Measurements from ENCODE around the gene TOP2A. TPM values are rescaled to one million over a fixed set of nuclear protein-coding genes. Genes with fewer than 3 reads are reported as not detected.

The TOP2A gene
- total and polyA plus RNA-seq, 9 of the 15 experiments (the other 6 are each of a cell fraction or from before 2014, with no cell fraction given), result 133 to 347 (median 259) TPM

- no peak for TF ChIP-seq CREB3L1 (IDR thresholded peaks at IDR 0.05; ENCODE audit: borderline replicate concordance, low read depth)
- no peak for TF ChIP-seq ARHGAP35 (IDR thresholded peaks at IDR 0.05; ENCODE audit: partially characterized antibody)
- no peak; the same call in 1 of the 2 replicates for TF ChIP-seq NBN (IDR thresholded peaks at IDR 0.05; ENCODE audit: low read depth)
- TF ChIP-seq UBTF (IDR thresholded peaks at IDR 0.05; ENCODE audit: borderline replicate concordance in 1 of 2, low read depth in 2 of 2, low read length in 2 of 2), result 0 out of 4 replicates have a peak, but pooled peaks of 1 of the 2 experiments have one; percentile 24
- TF ChIP-seq ZBTB17 (CRISPR knock-in tag; IDR thresholded peaks at IDR 0.05), result no peak
- TF ChIP-seq CBX5 (IDR thresholded peaks at IDR 0.05; ENCODE audit: borderline replicate concordance, low read depth), result no peak
- TF ChIP-seq ESRRA (IDR thresholded peaks at IDR 0.05; ENCODE audit: borderline replicate concordance, low read depth), result no peak
- TF ChIP-seq EP400 (IDR thresholded peaks at IDR 0.05), result no peak
- TF ChIP-seq POLR3A (IDR thresholded peaks at IDR 0.05; ENCODE audit: borderline replicate concordance, extremely low read depth, insufficient read depth, insufficient read length), result no peak
- TF ChIP-seq RBM25 (IDR thresholded peaks at IDR 0.05; ENCODE audit: low read depth, low read length, severe bottlenecking), result no peak
- no peak for TF ChIP-seq SIX5 (IDR thresholded peaks at IDR 0.05; ENCODE audit: borderline replicate concordance in 1 of 2, insufficient read depth in 1 of 2, low read depth in 1 of 2, low read length in 2 of 2)
- TF ChIP-seq MBD2 (IDR thresholded peaks at IDR 0.05; ENCODE audit: borderline replicate concordance, low read depth), result no peak
- TF ChIP-seq RBM15 (IDR thresholded peaks at IDR 0.05; ENCODE audit: insufficient read depth, low read length), result no peak
- TF ChIP-seq ELF2 (CRISPR knock-in tag; IDR thresholded peaks at IDR 0.05), result no peak
- TF ChIP-seq FOXP1 (CRISPR knock-in tag; IDR thresholded peaks at IDR 0.05), result no peak
- no peak for TF ChIP-seq RREB1 (CRISPR knock-in tag; IDR thresholded peaks at IDR 0.05)
- TF ChIP-seq CTCFL (IDR thresholded peaks at IDR 0.05; ENCODE audit: borderline replicate concordance, insufficient read depth, low read depth, low read length, poor library complexity, severe bottlenecking), result peak; percentile 62
Measured at GRCh38 chr17:40417258-40417608, 463 bp downstream of the TOP2A start (continued).
